DOHH2 (cell line): Measurements from ENCODE around the gene TMEM119.
A peak's percentile ranks its signal among the peaks of the same experiment; 100 is the strongest.

Experiments
- H3F3A ChIP-seq: fragments of 200-600 bp; sonication (generic), shearing (Covaris generic); 2 replicates; pipeline ENCODE4 v1.6.0; 2016; ENCODE audit warnings: antibody characterized with exemption, mild to moderate bottlenecking; ENCODE audit not compliant: control insufficient read depth, insufficient read depth
- H3K27ac ChIP-seq: fragments of 200-600 bp; sonication (generic); 2 replicates; pipeline ENCODE4 v1.5.1; 2014; ENCODE audit warnings: low read depth, mild to moderate bottlenecking, low read length, moderate library complexity
- H3K27me3 ChIP-seq: fragments of 200-600 bp; sonication (generic); 2 replicates; pipeline ENCODE4 v1.6.1; 2014; ENCODE audit warnings: mild to moderate bottlenecking, low read length, mixed read lengths; ENCODE audit not compliant: control insufficient read depth
- H3K36me3 ChIP-seq: fragments of 200-600 bp; sonication (generic); 2 replicates; pipeline ENCODE4 v1.6.1; 2014; ENCODE audit warnings: mild to moderate bottlenecking, low read length, moderate library complexity, mixed read lengths; ENCODE audit not compliant: control insufficient read depth
- H3K4me1 ChIP-seq: fragments of 200-600 bp; sonication (generic); 2 replicates; pipeline ENCODE4 v1.6.1; 2014; ENCODE audit warnings: mild to moderate bottlenecking, low read length, mixed read lengths; ENCODE audit not compliant: control insufficient read depth
- H3K4me2 ChIP-seq: fragments of 200-600 bp; sonication (generic); 2 replicates; pipeline ENCODE4 v1.6.0; 2014; ENCODE audit warnings: mild to moderate bottlenecking, low read length, moderate library complexity
- H3K4me3 ChIP-seq: fragments of 200-600 bp; sonication (generic); 2 replicates; pipeline ENCODE4 v1.5.1; 2014; ENCODE audit warnings: mild to moderate bottlenecking, low read length, mixed read lengths
- H3K79me2 ChIP-seq: fragments of 200-600 bp; sonication (generic); 2 replicates; pipeline ENCODE4 v1.6.1; 2014; ENCODE audit warnings: mild to moderate bottlenecking, low read length, mixed read lengths; ENCODE audit not compliant: control insufficient read depth
- H3K9me2 ChIP-seq: fragments of 200-600 bp; sonication (generic); replicated peaks from 2 replicates; pipeline ENCODE4 v1.6.1; 2014; ENCODE audit warnings: mild to moderate bottlenecking, low read length, mixed read lengths; ENCODE audit not compliant: control insufficient read depth
- H3K9me3 ChIP-seq: fragments of 200-600 bp; sonication (generic); 2 replicates; pipeline ENCODE4 v1.6.1; 2014; ENCODE audit warnings: antibody characterized with exemption, low read length, mixed read lengths; ENCODE audit not compliant: control insufficient read depth, insufficient read depth
- H4K20me1 ChIP-seq: fragments of 200-600 bp; sonication (generic); 2 replicates; pipeline ENCODE4 v1.6.0; 2014; ENCODE audit warnings: low read depth, mild to moderate bottlenecking, antibody characterized with exemption, low read length, moderate library complexity; ENCODE audit not compliant: control insufficient read depth, insufficient read depth
- CTCF ChIP-seq: fragments of 200-600 bp; sonication (generic); IDR thresholded peaks from one replicate; pipeline ENCODE4 v1.5.1; 2014; ENCODE audit warnings: antibody characterized with exemption, mild to moderate bottlenecking, low read depth, low read length; ENCODE audit not compliant: poor library complexity, severe bottlenecking
- EZH2phosphoT487 ChIP-seq: fragments of 200-600 bp; sonication (generic); IDR thresholded peaks from 2 replicates; pipeline ENCODE4 v1.6.1; 2017; ENCODE audit warnings: borderline replicate concordance, mild to moderate bottlenecking, antibody characterized with exemption, low read length, moderate library complexity, mixed read lengths

Gene TMEM119

DNA sequence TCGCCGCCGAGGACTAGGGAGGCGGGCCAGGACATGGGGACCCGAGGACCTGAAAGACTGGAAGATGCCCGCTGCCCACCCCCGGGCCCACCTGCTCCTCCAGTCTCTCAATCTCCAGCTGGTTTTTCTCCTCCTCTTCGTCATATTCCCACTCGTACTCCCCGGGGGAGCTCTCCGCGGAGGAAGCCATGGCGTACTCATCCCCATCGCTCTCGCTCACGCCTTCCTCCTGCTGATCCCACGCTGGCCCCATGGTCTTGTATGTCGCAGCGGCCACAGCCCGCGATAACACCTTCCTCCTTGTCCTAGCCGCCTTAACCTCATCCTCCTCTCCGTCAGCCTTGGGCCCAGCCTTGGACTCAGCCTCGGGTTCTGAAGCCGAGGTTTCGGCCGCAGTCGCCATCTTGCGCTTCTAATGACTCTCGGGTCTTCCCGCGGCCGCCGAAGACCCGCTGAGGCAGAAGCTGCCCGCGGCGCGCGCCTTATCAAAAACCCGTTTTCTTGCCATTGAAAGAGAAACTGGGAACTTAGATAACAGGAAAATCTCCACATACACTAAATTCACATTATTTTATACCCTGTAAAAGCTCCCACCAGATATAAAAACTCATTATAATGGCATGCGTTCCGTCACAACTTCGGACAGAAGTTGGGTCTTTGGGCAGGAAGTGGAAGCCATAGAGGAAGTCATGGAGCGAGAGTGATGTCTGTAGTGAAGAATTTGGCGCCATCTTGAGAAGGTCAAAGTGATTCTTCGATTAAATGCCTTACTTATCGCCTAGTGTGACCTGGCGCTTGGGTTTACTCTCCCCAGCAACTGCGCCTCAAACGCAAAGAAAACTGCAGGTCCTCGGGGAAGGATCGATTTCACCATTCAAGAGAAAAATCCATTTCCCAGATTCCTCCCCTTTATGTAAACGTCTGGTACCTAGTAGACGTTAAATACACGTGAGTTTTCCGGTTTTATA is 36.8 kb downstream of the TMEM119 start, which contains the start of gene SART3:
TSS of gene SART3 (minus strand) at position 422 of the 968 bp plus-strand sequence. CDS start at position 403, 19 bp downstream.
- H3K9me2 ChIP-seq: no peaks in the 10 kb centered on the region
- peak within 1 kb of the TSS; percentile 98 for H3K4me2 ChIP-seq
- peak within 1 kb of the TSS; percentile 93 for H3K4me3 ChIP-seq
- H3K79me2 ChIP-seq: peaks cover 79% of the 10 kb centered on the region
- H3K9me3 ChIP-seq: no peaks in the 10 kb centered on the region
- no peak for TF ChIP-seq EZH2phosphoT487
- no peak for TF ChIP-seq CTCF
- H3K4me1 ChIP-seq: peaks cover 65% of the 10 kb centered on the region
- H3K27me3 ChIP-seq: no peaks in the 10 kb centered on the region
- H4K20me1 ChIP-seq: peaks cover 11% of the 10 kb centered on the region; the same call in 1 of the 2 replicates
- peaks cover 8% of the 10 kb centered on the region; the same call in 1 of the 2 replicates for H3F3A ChIP-seq
- peaks cover 72% of the 10 kb centered on the region for H3K36me3 ChIP-seq
- peak within 1 kb of the TSS; percentile 87 for H3K27ac ChIP-seq

- Histone ChIP-seq H3K4me2 (peak overlapping the region; percentile 98), H3K79me2 (peaks cover 86% of the 10 kb centered on the region), H3K9me2 (no peaks in the 10 kb centered on the region), H3K9me3 (no peaks in the 10 kb centered on the region), H3F3A (peaks cover 8% of the 10 kb centered on the region; the same call in 1 of the 2 replicates), H3K4me1 (peaks cover 65% of the 10 kb centered on the region), H3K27me3 (no peaks in the 10 kb centered on the region), H3K4me3 (peak overlapping the region; percentile 93), H4K20me1 (peaks cover 11% of the 10 kb centered on the region; the same call in 1 of the 2 replicates), H3K36me3 (peaks cover 69% of the 10 kb centered on the region), H3K27ac (peak overlapping the region; percentile 87)
- TF ChIP-seq EZH2phosphoT487 (no peak), CTCF (no peak)
These were observed 37.6 kb downstream of the TMEM119 start for GRCh38 chr12:108560321-108560721.

- Histone ChIP-seq H3K27me3 (no peaks in the 10 kb centered on the region), H3K27ac (0 out of 2 replicates have a peak overlapping the region, but pooled peaks have one; percentile 13), H3F3A (peaks cover 8% of the 10 kb centered on the region; the same call in 1 of the 2 replicates), H3K4me1 (peaks cover 65% of the 10 kb centered on the region), H3K4me2 (peak overlapping the region; percentile 98), H3K9me2 (no peaks in the 10 kb centered on the region), H3K36me3 (peaks cover 69% of the 10 kb centered on the region), H4K20me1 (peaks cover 11% of the 10 kb centered on the region; the same call in 1 of the 2 replicates), H3K4me3 (peak overlapping the region; percentile 93), H3K9me3 (no peaks in the 10 kb centered on the region), H3K79me2 (peaks cover 92% of the 10 kb centered on the region)
- TF ChIP-seq CTCF: no peak
- no peak for TF ChIP-seq EZH2phosphoT487
These were observed 38.1 kb downstream of the TMEM119 start for GRCh38 chr12:108559748-108560147.
